ENCODE results near the gene CABLES1.
"Not testable (repeated sequence)": the region's sequence is repeated elsewhere in the genome, so short reads cannot be mapped to it uniquely, and the experiment has no call there.

The CABLES1 gene, protein sequence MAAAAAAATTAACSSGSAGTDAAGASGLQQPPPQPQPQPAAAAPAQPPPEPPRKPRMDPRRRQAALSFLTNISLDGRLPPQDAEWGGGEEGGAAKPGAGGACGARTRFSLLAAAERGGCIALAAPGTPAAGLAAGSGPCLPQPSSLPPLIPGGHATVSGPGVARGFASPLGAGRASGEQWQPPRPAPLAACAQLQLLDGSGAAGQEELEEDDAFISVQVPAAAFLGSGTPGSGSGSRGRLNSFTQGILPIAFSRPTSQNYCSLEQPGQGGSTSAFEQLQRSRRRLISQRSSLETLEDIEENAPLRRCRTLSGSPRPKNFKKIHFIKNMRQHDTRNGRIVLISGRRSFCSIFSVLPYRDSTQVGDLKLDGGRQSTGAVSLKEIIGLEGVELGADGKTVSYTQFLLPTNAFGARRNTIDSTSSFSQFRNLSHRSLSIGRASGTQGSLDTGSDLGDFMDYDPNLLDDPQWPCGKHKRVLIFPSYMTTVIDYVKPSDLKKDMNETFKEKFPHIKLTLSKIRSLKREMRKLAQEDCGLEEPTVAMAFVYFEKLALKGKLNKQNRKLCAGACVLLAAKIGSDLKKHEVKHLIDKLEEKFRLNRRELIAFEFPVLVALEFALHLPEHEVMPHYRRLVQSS

DNA sequence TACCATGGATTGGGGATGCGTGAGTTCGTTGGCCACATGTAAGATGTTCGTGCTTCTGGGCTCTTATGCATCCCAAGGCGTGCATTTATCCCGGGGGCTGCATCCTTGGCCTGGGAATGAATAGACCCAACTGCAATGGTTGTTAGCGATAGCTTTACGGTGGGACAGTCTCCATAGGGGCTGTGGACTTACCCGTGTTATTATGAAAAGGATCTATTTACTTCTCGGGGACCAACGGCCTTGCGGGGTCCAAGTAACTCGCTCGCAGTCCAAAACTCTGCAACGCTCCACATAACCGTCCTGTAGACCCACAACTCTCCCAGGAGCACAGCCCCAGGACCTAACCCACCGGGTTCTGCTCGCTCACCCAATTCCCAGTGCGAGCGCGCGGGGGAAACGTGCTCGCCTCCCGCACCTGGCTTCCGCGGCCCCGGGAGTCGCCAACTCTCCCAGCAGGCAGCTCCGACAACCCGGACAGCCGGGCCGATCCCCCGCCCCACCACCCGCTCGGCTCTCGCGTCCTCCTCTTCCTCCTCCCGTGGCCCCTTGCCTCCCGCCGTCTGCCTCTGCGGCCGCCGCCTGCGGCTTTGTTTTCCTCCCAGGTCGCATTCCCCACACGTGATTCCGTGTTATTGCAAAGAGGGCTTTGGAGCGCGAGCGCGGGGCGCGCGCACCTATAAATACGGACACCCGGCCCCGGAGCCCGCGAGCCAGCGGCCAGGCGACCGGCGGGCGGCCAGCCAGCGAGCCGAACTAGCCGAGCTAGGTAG, at the start of gene CABLES1:
Gene CABLES1 (plus strand): TSS at position 706 of the 770 bp plus-strand sequence. CDS start 278 bp downstream, outside the sequence.
- DNase-seq (ENCODE audit: extremely low read depth in 1 of 2, low read depth in 1 of 2) = no peak

DNA sequence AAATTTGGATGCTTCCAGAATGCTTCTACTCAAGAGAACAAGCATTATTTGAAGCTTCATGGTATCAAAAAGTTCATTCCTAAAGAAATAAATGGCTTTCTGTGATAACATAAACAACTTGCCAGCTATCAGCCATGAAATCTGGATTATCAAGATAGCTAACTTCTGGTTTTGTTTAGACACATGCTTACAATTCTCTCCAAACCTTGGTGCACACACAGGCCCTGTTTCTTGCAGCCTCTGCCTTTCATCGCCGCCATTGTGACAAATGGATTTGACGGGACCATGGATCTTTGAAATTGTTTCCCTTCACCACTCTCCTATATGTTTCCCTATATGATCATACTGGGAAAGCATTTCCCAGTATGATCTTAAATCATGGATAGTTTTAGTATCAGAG, 47.9 kb upstream of the CABLES1 start:
- no peak for DNase-seq (ENCODE audit: extremely low read depth in 1 of 2, low read depth in 1 of 2)

DNA sequence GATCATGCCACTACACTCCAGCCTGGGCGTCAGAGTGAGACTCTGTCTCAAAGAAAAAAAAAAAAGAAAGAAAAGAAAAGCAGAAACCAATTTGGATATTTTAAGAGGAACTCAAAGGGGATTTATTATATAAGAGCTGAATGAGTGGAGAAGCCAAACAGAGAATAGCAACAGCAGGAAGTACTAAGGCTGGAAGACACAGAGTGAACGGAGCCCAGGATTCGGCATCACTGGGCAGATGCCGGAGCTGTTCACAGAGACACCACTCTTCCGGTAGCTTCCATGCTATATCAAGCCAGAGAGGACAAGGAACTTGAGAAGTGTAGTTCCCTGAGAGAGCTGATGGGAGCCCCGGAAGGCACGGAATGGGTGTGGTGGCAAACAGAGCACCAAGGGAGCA, 47.0 kb upstream of the CABLES1 start:
- no peak for DNase-seq (ENCODE audit: extremely low read depth in 1 of 2, low read depth in 1 of 2)

DNA sequence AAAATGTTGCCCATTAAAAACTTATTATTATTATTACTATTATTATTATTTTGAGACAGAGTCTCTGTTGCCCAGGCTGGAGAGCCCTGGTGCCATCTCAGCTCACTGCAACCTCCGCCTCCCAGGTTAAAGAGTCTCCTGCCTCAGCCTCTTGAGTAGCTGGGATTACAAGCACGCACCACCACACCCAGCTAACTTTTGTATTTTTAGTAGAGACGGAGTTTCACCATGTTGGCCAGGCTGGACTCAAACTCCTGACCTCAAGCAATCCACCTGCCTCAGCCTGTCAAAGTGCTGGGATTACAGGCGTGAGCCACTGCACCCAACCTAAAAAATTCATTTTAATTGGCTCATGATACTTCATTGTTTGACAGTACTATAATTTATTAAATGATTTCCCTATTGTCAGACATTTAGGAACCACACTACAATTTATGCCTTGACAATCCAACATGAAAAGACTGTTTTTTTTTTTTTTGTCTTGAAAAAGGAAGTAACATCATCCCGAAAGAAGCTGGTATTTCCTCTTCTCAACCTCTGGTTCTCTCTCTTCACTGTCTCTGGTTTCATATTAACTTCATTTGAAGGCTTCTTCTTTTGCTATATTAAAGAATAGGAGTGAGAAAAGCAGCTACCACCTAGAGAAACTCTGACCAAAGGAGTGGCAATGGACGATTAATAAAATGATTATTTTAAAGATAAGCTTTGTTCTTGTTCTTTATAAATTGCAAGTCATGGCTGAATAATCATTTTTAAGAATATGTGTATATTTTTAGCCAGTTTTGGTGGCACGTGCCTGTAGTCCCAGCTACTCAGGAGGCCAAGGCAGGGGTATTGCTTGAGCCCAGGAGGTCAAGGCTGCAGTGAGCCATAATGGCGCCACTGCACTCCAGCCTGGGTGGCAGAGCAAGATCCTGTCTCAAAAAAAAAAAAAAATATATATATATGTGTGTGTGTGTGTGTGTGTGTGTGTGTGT, 44.0 kb upstream of the CABLES1 start:
- DNase-seq (ENCODE audit: extremely low read depth in 1 of 2, low read depth in 1 of 2) = not testable (repeated sequence)

DNA sequence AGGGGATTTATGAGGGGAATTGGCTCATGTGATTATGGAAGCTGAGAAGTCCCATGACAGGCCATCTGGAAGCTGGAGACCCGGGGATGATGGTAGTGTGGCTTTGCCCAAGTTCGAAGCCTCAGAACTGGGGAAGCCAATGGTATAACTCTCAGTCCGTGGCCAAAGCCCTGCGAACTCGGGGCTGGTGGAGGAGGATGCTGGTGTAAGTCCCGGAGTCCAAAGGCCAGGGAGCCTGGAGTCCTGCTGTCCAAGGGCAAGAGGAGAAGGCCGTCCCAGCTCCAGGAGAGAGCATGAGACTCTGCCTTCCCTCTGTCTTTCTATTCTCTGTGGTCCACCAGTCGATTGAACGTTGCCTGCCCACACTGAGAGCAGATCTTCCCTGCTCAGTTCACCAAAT, 43.2 kb upstream of the CABLES1 start:
- no peak for DNase-seq (ENCODE audit: extremely low read depth in 1 of 2, low read depth in 1 of 2)

DNA sequence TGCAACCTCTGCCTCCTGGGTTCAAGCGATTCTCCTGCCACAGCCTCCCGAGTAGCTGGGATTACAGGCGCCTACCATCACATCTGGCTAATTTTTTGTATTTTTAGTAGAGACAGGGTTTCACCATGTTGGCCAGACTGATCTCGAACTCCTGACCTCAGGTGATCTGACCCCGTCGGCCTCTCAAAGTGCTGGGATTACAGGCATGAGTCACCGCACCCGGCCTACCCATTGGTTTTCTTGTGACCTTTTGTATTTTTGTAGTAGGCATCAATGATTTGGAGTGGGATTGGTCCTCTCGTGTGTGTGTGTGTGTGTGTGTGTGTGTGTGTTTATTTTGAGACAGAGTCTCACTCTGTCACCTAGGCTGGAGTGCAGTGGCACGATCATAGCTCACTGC, 42.2 kb upstream of the CABLES1 start:
- not testable (repeated sequence) for DNase-seq (ENCODE audit: extremely low read depth in 1 of 2, low read depth in 1 of 2)

DNA sequence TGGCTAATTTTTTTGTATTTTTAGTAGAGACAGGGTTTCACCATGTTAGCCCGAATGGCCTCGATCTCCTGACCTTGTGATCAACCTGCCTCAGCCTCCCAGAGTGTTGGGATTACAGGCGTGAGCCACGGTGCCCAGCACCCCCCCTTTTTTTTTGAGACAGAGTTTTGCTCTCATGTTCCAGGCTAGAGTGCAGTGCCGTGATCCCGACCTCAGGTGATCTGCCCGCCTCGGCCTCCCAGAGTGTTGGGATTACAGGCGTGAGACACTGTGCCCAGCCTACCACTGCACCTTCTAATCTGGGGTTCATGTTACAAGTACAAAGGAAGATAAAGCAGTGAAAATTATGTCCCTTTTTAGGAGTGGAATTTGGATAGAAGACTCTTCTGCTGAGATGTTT, 41.5 kb upstream of the CABLES1 start:
- DNase-seq (ENCODE audit: extremely low read depth in 1 of 2, low read depth in 1 of 2) = no peak

DNA sequence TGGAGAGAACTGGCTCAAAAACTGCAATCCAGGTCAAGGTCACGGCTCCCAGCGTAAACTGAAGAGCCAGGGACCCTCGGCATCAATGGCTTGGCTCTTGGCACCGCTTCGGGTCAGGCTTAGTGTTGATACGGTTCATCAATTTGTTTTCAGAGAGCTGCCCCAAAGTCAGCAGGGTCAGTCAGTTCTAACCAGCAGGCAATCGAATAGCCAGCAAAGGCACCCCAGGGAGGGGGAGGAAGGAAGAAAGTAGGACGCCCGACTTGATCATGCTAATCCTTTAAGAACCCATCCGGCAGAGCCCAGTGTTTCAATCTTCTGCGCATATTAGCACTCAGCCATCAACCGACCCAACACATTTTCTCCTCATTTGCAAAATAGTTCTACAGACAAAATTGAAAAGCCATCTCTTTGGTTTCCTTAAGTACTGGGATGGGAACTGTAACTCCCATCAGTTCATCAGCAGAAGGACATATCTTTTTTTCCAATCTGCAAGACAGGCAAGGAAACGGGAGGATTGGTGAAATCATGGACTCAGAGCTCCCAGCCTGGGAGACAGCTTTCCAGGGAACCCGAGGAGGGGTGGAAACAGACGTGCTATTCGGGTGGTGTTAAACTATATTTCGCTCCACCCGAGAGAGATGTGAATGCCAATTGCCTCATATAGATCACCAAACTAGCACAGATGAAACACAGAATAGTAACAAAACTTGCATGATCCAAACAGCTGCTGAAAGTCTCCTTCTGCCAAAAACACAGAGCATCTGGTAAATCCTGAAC, 40.7 kb upstream of the CABLES1 start:
- no peak for DNase-seq (ENCODE audit: extremely low read depth in 1 of 2, low read depth in 1 of 2)

DNA sequence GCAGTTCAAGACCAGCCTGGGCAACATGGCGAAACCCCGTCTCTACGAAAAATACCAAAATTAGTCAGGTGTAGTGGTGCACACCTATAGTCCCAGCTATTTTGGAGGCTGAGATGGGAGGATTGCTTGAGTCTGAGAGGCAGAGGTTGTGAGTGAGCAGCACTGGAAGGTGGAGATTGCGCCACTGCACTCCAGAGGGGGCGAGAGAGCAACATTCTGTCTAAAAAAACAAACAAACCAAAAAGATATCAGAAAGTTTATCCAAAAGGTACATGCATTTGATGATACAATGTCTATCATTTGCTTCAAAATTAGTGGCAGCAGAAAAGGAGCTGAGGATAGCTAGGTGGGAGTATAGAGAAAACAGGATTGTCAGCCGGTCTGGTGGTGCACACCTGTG, 39.8 kb upstream of the CABLES1 start:
- DNase-seq (ENCODE audit: extremely low read depth in 1 of 2, low read depth in 1 of 2) = no peak

DNA sequence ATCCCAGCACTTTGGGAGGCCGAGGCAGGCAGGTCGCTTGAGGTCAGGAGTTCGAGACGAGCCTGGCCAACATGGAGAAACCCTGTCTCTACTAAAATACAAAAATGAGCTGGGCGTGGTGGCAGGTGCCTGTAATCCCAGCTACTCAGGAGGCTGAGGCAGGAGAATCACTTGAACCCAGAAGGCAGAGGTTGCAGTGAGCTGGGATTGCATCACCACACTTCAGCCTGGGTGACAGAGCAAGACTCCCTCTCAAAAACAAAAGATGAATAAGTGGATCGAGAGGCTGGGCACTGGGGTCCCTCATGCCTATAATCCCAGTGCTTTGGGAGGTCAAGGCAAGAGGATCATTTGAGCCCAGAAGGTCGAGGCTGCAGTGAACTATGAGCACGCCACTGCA, 38.3 kb upstream of the CABLES1 start:
- DNase-seq (ENCODE audit: extremely low read depth in 1 of 2, low read depth in 1 of 2) = not testable (repeated sequence)

DNA sequence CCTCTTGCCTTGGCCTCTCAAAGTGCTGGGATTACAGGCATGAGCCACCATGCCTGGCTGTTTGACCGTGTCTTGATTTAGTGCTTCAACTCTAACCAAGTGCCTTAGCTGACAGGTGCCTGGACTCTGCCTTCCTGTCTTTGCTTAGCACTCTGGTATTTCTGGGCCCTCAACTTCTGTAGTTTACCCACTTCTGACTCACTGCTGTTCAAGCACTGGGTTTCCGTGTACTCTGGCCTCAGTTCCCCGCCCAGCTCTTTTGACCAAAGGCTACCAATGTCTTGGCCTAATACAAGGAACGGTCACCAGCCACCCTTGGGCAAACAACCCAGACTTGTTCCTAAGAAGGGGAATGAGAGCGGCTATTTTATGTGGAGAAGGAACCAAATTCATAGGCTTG, 35.7 kb upstream of the CABLES1 start:
- no peak for DNase-seq (ENCODE audit: extremely low read depth in 1 of 2, low read depth in 1 of 2)

DNA sequence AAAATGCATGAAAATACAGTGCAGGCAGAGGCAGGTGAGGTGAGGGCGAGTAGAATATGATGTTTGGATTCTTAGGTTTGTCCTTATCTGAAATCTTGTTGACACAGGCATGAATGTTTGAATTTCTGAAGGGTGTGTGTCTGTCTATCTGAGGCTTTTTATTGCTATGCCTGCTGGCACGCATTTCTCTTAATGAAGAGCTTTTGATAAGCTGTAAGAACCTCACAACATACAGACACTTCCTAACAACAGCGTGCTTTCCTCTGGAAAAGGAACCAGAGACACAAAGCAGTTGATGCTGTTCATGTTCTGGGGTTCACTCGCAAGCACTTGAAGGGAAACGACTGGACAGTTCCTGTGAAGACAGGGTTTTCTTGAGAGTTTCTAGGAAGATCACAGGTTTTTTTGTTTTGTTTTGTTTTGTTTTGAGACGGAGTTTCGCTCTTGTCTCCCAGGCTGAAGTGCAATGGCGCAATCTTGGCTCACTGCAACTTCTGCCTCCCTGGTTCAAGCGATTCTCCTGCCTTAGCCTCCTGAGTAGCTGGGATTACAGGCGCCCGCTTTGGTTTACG, 33.3 kb upstream of the CABLES1 start:
- DNase-seq (ENCODE audit: extremely low read depth in 1 of 2, low read depth in 1 of 2) = no peak

DNA sequence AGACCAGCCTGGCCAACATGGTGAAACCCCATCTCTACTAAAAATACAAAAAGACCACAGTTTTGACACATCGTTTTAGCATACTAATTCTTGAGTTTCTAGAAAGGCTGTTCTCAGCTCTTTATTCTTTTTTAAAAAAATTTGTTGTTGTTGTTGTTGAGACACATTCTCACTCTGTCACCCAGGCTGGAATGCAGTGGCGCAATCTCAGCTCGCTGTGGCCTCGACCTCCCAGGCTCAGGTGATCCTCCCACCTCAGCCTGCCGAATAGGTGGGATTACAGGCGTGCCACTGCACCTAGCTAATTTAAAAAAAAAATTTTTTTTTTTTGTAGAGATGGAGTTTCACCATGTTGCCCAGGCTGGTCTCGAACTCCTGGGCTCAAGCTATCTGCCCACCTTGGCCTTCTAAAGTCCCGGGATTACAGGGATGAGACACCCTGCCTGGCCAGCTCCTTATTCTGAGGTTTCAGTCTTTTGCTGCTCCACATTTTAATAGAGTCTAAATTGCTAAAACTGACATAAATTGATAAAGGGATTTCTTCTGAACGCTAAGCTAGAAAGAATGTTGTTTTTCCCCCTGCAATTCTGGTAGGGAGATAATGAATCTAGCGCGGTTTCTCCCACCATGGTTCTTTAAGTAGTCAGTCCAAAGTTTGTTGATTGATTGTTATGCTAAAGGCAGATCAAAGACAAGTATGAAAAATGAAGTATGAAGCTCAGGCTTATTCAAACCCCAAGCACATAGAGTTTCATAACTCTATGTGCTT, 32.6 kb upstream of the CABLES1 start:
- DNase-seq (ENCODE audit: extremely low read depth in 1 of 2, low read depth in 1 of 2) = no peak

DNA sequence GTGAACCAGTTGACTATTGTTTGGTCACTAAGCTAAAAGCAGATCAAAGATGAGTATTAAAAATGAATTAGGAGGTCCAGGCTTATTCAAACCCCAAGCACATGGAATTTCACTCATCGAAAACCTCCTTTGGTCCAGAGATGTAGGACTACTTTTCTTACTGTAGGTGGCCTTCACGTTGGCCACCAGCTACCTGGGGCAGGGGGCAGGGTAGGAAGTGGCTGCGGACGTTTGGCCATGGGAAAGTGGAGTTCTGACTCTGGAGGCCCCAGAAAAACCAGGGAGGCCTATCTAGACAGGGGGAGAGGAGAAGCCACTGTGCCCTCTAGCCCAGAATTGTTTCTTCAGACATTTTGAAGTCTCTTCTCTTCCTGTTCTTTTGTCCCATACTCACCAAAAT, 31.8 kb upstream of the CABLES1 start:
- DNase-seq (ENCODE audit: extremely low read depth in 1 of 2, low read depth in 1 of 2) = no peak

DNA sequence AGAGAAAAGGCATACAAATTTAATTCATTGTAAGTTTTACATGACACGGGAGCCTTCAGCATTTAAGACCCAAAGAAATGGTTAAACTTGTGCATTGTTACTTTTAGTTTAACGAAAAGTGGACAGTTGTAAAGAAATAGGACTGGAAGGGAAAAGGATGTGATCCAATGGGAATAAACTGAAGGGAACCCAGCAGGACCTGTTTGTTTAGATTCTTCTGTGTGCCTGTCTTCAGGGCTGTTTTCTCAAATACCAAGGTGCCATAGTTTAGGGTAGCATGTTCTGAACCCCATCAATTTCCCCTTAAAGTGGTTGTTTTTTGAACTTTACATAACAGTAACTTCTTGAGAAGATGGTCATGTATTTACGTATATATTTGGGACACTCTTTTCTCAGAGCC, 30.3 kb upstream of the CABLES1 start:
- DNase-seq (ENCODE audit: extremely low read depth in 1 of 2, low read depth in 1 of 2) = no peak

DNA sequence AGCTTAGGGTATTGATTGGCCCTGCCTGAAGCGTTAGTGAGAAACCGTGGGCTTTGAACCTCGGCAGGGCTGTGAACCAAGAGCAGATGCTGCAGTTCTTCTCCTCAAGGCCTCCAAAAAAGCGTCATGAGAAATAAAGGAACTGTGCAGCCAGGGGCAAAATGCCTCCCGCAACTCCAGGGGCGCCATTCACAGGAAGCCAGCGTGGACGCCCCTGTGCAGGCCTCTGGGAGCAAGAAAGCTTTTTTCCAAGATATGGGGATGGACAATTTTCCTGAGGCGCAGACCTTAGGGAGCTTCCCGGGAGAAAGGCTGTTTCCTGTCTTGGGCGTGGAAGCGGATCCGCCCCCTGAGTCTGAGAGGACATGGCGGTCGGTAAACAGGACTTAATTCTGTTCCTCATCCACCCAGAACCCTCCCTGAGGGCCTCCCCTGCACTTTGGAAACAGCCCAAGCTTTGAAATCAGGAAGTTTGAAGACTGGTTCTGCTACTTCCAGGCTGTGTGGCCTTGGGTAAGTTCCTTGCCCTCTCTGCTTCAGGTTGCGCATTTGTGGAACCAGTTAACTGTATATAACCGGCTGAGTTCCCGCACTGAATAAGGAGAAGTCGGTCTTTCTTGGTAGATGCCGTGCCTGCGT, 29.6 kb upstream of the CABLES1 start:
- no peak for DNase-seq (ENCODE audit: extremely low read depth in 1 of 2, low read depth in 1 of 2)

DNA sequence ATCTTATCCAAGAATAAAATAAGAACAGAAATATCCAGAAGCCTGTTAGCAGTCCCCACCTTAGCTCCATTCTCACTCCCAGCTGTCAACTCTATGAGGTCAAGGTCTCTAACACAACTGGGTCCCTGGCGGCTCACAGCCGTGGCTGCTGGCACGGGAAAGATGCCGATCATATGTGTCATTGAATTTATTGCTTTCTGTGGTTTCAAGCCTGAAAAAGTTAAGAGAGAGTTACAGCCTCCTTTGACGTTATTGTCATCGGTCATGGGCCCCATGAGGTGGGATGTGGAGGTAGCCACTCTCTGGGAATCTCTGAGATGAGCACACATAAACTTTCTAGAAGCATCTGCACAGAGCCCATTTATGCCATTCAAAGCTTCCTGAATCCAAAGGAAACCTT, 28.7 kb upstream of the CABLES1 start:
- no peak for DNase-seq (ENCODE audit: extremely low read depth in 1 of 2, low read depth in 1 of 2)

DNA sequence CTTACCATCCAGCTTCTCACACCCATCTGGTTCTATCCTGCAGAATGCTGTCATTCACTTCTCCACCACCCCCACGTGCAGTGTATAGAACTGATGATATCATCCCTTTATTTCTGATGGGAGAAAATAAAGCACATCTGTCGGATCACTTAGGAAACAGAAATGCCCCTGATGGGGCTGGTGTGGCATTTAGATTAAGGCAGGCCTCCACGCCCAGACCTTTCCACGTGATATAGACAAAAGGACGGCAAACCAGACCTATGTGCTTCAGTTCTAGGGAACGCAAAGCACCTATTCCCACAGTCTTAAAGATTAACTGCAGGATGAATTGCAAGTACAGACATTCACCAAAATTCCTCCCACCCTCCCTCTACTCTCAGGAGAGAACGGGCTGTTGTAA, 27.6 kb upstream of the CABLES1 start:
- DNase-seq (ENCODE audit: extremely low read depth in 1 of 2, low read depth in 1 of 2) = no peak

Data from stimulated activated CD8-positive, alpha-beta memory T cell treated with anti-CD3 and anti-CD28 coated beads, Interleukin-7, amount 100 ng/mL, for 48 hours (primary cell).